ENCODE results near the gene GDAP2.

GDAP2 gene

GRCh38 chr1:117838911-117839310 is 90.5 kb downstream of the GDAP2 start:
- no peak for DNase-seq

- DNase-seq: no peak
Observed at GRCh38 chr1:117836069-117836468, 93.4 kb downstream of the GDAP2 start.

GRCh38 chr1:117834416-117834815 is 95.0 kb downstream of the GDAP2 start:
- DNase-seq: no peak

GRCh38 chr1:117832453-117832852 is 97.0 kb downstream of the GDAP2 start:
- no peak for DNase-seq

GRCh38 chr1:117830222-117830621 is 99.2 kb downstream of the GDAP2 start:
- DNase-seq: no peak

GRCh38 chr1:117828201-117828600 is 101.2 kb downstream of the GDAP2 start:
- no peak for DNase-seq

- DNase-seq: no peak
Observed at GRCh38 chr1:117826540-117827078, 102.8 kb downstream of the GDAP2 start.

- no peak for DNase-seq
Observed at GRCh38 chr1:117826119-117826518, 103.3 kb downstream of the GDAP2 start.

- no peak for DNase-seq
Observed at GRCh38 chr1:117825414-117825813, 104.0 kb downstream of the GDAP2 start.

- DNase-seq: no peak
Observed at GRCh38 chr1:117824616-117825015, 104.8 kb downstream of the GDAP2 start.

- no peak for DNase-seq
Observed at GRCh38 chr1:117821774-117822482, 107.5 kb downstream of the GDAP2 start.

GRCh38 chr1:117821382-117821755 is 108.1 kb downstream of the GDAP2 start:
- DNase-seq: no peak

- DNase-seq: no peak
Observed at GRCh38 chr1:117820694-117821381, 108.6 kb downstream of the GDAP2 start.

GRCh38 chr1:117820096-117820495 is 109.3 kb downstream of the GDAP2 start:
- no peak for DNase-seq

GRCh38 chr1:117819301-117819700 is 110.1 kb downstream of the GDAP2 start:
- no peak for DNase-seq

GRCh38 chr1:117818456-117818855 is 111.0 kb downstream of the GDAP2 start:
- no peak for DNase-seq

GRCh38 chr1:117817629-117818028 is 111.8 kb downstream of the GDAP2 start:
- no peak for DNase-seq

- no peak for DNase-seq
Observed at GRCh38 chr1:117815926-117816325, 113.5 kb downstream of the GDAP2 start.

GRCh38 chr1:117814856-117815797 is 114.3 kb downstream of the GDAP2 start:
- no peak for DNase-seq
